WERI-Rb-1 (cell line): ENCODE data around the gene PTPRG.

ENCODE experiments used
- DNase-seq: peaks from one replicate; pipeline ENCODE4 v3.0.0-alpha.2; 2020
- H3K27ac ChIP-seq: fragments of 250-450 bp; sonication (Bioruptor Pico); 2 replicates; pipeline ENCODE4 v1.5.1; 2020; ENCODE audit warnings: mild to moderate bottlenecking, moderate library complexity
- H3K27me3 ChIP-seq: fragments of 250-450 bp; sonication (Bioruptor Pico); 2 replicates; pipeline ENCODE4 v1.5.1; 2021; ENCODE audit warnings: mild to moderate bottlenecking, low read depth, moderate library complexity; ENCODE audit not compliant: insufficient read depth, severe bottlenecking
- H3K36me3 ChIP-seq: fragments of 250-450 bp; sonication (Bioruptor Pico); 2 replicates; pipeline ENCODE4 v1.5.1; 2020; ENCODE audit warnings: mild to moderate bottlenecking, moderate library complexity
- H3K4me3 ChIP-seq: 2 replicates; pipeline ENCODE4 v1.5.1; 2011; ENCODE audit warnings: low read depth, mild to moderate bottlenecking, control low read depth, low read length
- H3K9me3 ChIP-seq: fragments of 250-450 bp; sonication (Bioruptor Pico); 2 replicates; pipeline ENCODE4 v1.5.1; 2021; ENCODE audit warnings: mild to moderate bottlenecking, moderate library complexity; ENCODE audit not compliant: severe bottlenecking
- CTCF ChIP-seq: IDR thresholded peaks from 2 replicates; pipeline ENCODE4 v1.5.1; 2011; ENCODE audit warnings: low read depth, mild to moderate bottlenecking, control low read depth, inconsistent platforms, low read length

PTPRG gene

GRCh38 chr3:61956236-61956635 is 394.9 kb downstream of the PTPRG start:
- no peak overlapping the region for H3K4me3 ChIP-seq
- no peaks in the 10 kb centered on the region for H3K36me3 ChIP-seq
- H3K27me3 ChIP-seq: no peaks in the 10 kb centered on the region
- H3K9me3 ChIP-seq: no peaks in the 10 kb centered on the region
- H3K27ac ChIP-seq: no peak overlapping the region
- DNase-seq: no peak
- no peak for TF ChIP-seq CTCF

GRCh38 chr3:61957259-61957658 is 395.9 kb downstream of the PTPRG start:
- Histone ChIP-seq H3K9me3 (no peaks in the 10 kb centered on the region), H3K27me3 (no peaks in the 10 kb centered on the region), H3K4me3 (no peak overlapping the region), H3K36me3 (no peaks in the 10 kb centered on the region), H3K27ac (no peak overlapping the region)
- DNase-seq: no peak
- TF ChIP-seq CTCF: no peak

- H3K9me3 ChIP-seq: no peaks in the 10 kb centered on the region
- no peak for DNase-seq
- no peak overlapping the region for H3K4me3 ChIP-seq
These were observed 399.6 kb downstream of the PTPRG start for GRCh38 chr3:61960976-61961375.

GRCh38 chr3:61961900-61962299 is 400.5 kb downstream of the PTPRG start:
- no peak for TF ChIP-seq CTCF
- H3K4me3 ChIP-seq: no peak overlapping the region
- no peaks in the 10 kb centered on the region for H3K36me3 ChIP-seq
- DNase-seq: peak; percentile 38
- no peaks in the 10 kb centered on the region for H3K9me3 ChIP-seq
- no peak overlapping the region for H3K27ac ChIP-seq
- H3K27me3 ChIP-seq: no peaks in the 10 kb centered on the region

More at GRCh38 chr3:61960976-61961375, 399.6 kb downstream of the PTPRG start:
- Histone ChIP-seq H3K27ac (no peak overlapping the region), H3K36me3 (no peaks in the 10 kb centered on the region), H3K27me3 (no peaks in the 10 kb centered on the region)
- TF ChIP-seq CTCF: no peak

- no peak for TF ChIP-seq CTCF
- DNase-seq: no peak
- H3K27ac ChIP-seq: no peak overlapping the region
These were observed 403.2 kb downstream of the PTPRG start for GRCh38 chr3:61964566-61964965.

GRCh38 chr3:61965770-61966131 is 404.4 kb downstream of the PTPRG start:
- Histone ChIP-seq H3K27ac (no peak overlapping the region), H3K4me3 (no peak overlapping the region), H3K9me3 (no peaks in the 10 kb centered on the region), H3K27me3 (no peaks in the 10 kb centered on the region), H3K36me3 (no peaks in the 10 kb centered on the region)
- no peak for TF ChIP-seq CTCF
- DNase-seq: no peak

More at GRCh38 chr3:61964566-61964965, 403.2 kb downstream of the PTPRG start:
- H3K4me3 ChIP-seq: no peak overlapping the region
- H3K9me3 ChIP-seq: no peaks in the 10 kb centered on the region
- no peaks in the 10 kb centered on the region for H3K27me3 ChIP-seq
- no peaks in the 10 kb centered on the region for H3K36me3 ChIP-seq
